HEK293 (cell line): ENCODE results near the gene UBE2E1.

Experiments used
- CTCF ChIA-PET: fragments of 350-600 bp; formaldehyde crosslinking; extraction: SDS; loops from one replicate; lab custom pipeline; 2021; ENCODE audit warnings: antibody characterized with exemption; lab: Yijun Ruan, JAX
- POLR2A ChIA-PET: fragments of 300-600 bp; formaldehyde crosslinking; extraction: SDS; loops from one replicate; lab custom pipeline; 2020; ENCODE audit warnings: antibody characterized with exemption, inconsistent platforms; lab: Yijun Ruan, JAX
- H3K27ac ChIP-seq: fragments of 200-500 bp; sonication (Bioruptor generic); 2 replicates; pipeline ENCODE4 v1.5.1; 2014; ENCODE audit warnings: low read depth, low read length, control low read depth, inconsistent platforms; ENCODE audit errors: extremely low read depth
- H3K36me3 ChIP-seq, 2 experiments: fragments of 200-500 bp in 1 of 2; sonication (Bioruptor generic) in 1 of 2; 1 replicate in 1 of 2; 2 replicates in 1 of 2; pipeline ENCODE4 v1.5.1; 2014 to 2017; ENCODE audit warnings: inconsistent platforms in 2 of 2, low read length in 2 of 2; ENCODE audit not compliant: control insufficient read depth in 2 of 2, insufficient read depth in 1 of 2
- H3K4me1 ChIP-seq: fragments of 200-500 bp; sonication (Bioruptor generic); 2 replicates; pipeline ENCODE4 v1.5.1; 2014; ENCODE audit warnings: mild to moderate bottlenecking, low read length, inconsistent platforms; ENCODE audit not compliant: control insufficient read depth, insufficient read depth
- H3K4me3 ChIP-seq: 2 replicates; pipeline ENCODE4 v1.5.1; 2011; ENCODE audit warnings: low read depth, mild to moderate bottlenecking, control low read depth, low read length, moderate library complexity
- H3K9me3 ChIP-seq: fragments of 200-500 bp; sonication (Bioruptor generic); 2 replicates; pipeline ENCODE4 v1.5.1; 2014; ENCODE audit warnings: low read depth, low read length, inconsistent platforms; ENCODE audit not compliant: control insufficient read depth, insufficient read depth
- GLIS1 ChIP-seq: fragments of 450-650 bp; formaldehyde crosslinking; IDR thresholded peaks from 2 replicates; pipeline ENCODE4 v1.5.1; 2016; ENCODE audit warnings: missing biosample characterization, missing genetic modification characterization
- KLF8 ChIP-seq: fragments of 450-650 bp; formaldehyde crosslinking; IDR thresholded peaks from 2 replicates; pipeline ENCODE4 v1.5.1; 2016; ENCODE audit warnings: missing biosample characterization, missing genetic modification characterization
- PRDM4 ChIP-seq: fragments of 450-650 bp; formaldehyde crosslinking; IDR thresholded peaks from 2 replicates; pipeline ENCODE4 v1.5.1; 2017; ENCODE audit warnings: missing biosample characterization, missing genetic modification characterization
- SCRT2 ChIP-seq: fragments of 450-650 bp; formaldehyde crosslinking; IDR thresholded peaks from 2 replicates; pipeline ENCODE4 v1.5.1; 2016; ENCODE audit warnings: missing biosample characterization, missing genetic modification characterization
- SP2 ChIP-seq: fragments of 450-650 bp; formaldehyde crosslinking; IDR thresholded peaks from 2 replicates; pipeline ENCODE4 v1.5.1; 2016; ENCODE audit warnings: missing biosample characterization, missing genetic modification characterization
- SP7 ChIP-seq: fragments of 450-650 bp; formaldehyde crosslinking; IDR thresholded peaks from 2 replicates; pipeline ENCODE4 v1.5.1; 2016; ENCODE audit warnings: missing biosample characterization, missing genetic modification characterization
- ZBTB20 ChIP-seq: fragments of 450-650 bp; formaldehyde crosslinking; IDR thresholded peaks from 2 replicates; pipeline ENCODE4 v1.5.1; 2016; ENCODE audit warnings: missing biosample characterization, missing genetic modification characterization
- ZBTB21 ChIP-seq: fragments of 450-650 bp; formaldehyde crosslinking; IDR thresholded peaks from 2 replicates; pipeline ENCODE4 v1.5.1; 2017; ENCODE audit warnings: missing biosample characterization, missing genetic modification characterization
- ZBTB48 ChIP-seq: fragments of 450-650 bp; formaldehyde crosslinking; IDR thresholded peaks from 2 replicates; pipeline ENCODE4 v1.5.1; 2016; ENCODE audit warnings: missing biosample characterization, missing genetic modification characterization
- ZFP41 ChIP-seq: fragments of 450-650 bp; formaldehyde crosslinking; IDR thresholded peaks from 2 replicates; pipeline ENCODE4 v1.5.1; 2016; ENCODE audit warnings: missing biosample characterization, missing genetic modification characterization, borderline replicate concordance
- ZNF26 ChIP-seq: fragments of 450-650 bp; formaldehyde crosslinking; IDR thresholded peaks from 2 replicates; pipeline ENCODE4 v1.5.1; 2016; ENCODE audit warnings: missing biosample characterization, missing genetic modification characterization
- ZNF311 ChIP-seq: fragments of 450-650 bp; formaldehyde crosslinking; IDR thresholded peaks from 2 replicates; pipeline ENCODE4 v1.5.1; 2017; ENCODE audit warnings: missing biosample characterization, missing genetic modification characterization, borderline replicate concordance
- ZNF362 ChIP-seq: fragments of 450-650 bp; formaldehyde crosslinking; IDR thresholded peaks from 2 replicates; pipeline ENCODE4 v1.5.1; 2016; ENCODE audit warnings: missing biosample characterization, missing genetic modification characterization
- ZNF366 ChIP-seq: fragments of 450-650 bp; formaldehyde crosslinking; conservative IDR thresholded peaks from 2 replicates; pipeline ENCODE4 v1.5.1; 2016; ENCODE audit warnings: missing biosample characterization, missing genetic modification characterization
- ZNF558 ChIP-seq: fragments of 450-650 bp; formaldehyde crosslinking; IDR thresholded peaks from 2 replicates; pipeline ENCODE4 v1.5.1; 2016; ENCODE audit warnings: missing biosample characterization, missing genetic modification characterization
- ZNF561 ChIP-seq: fragments of 450-650 bp; IDR thresholded peaks from 2 replicates; pipeline ENCODE4 v1.5.1; 2018; ENCODE audit warnings: missing biosample characterization, missing genetic modification characterization, borderline replicate concordance
- ZNF843 ChIP-seq: fragments of 450-650 bp; formaldehyde crosslinking; IDR thresholded peaks from 2 replicates; pipeline ENCODE4 v1.5.1; 2016; ENCODE audit warnings: missing biosample characterization, missing genetic modification characterization
- ZXDB ChIP-seq: fragments of 450-650 bp; formaldehyde crosslinking; IDR thresholded peaks from 2 replicates; pipeline ENCODE4 v1.5.1; 2016; ENCODE audit warnings: missing biosample characterization, missing genetic modification characterization
- TF ChIP-seq, protein P1 (sequence below): fragments of 450-650 bp; formaldehyde crosslinking; IDR thresholded peaks from 2 replicates; pipeline ENCODE4 v1.5.1; 2017; ENCODE audit warnings: missing biosample characterization, mild to moderate bottlenecking, missing genetic modification characterization, moderate library complexity
- TF ChIP-seq, protein P2 (sequence below): fragments of 450-650 bp; formaldehyde crosslinking; IDR thresholded peaks from 2 replicates; pipeline ENCODE4 v1.5.1; 2016; ENCODE audit warnings: missing biosample characterization, missing genetic modification characterization
- TF ChIP-seq, protein P3 (sequence below): fragments of 450-650 bp; formaldehyde crosslinking; IDR thresholded peaks from 2 replicates; pipeline ENCODE4 v1.5.1; 2016; ENCODE audit warnings: missing biosample characterization, missing genetic modification characterization, low read depth
- TF ChIP-seq, protein P4 (sequence below): fragments of 450-650 bp; formaldehyde crosslinking; IDR thresholded peaks from 2 replicates; pipeline ENCODE4 v1.5.1; 2016; ENCODE audit warnings: missing biosample characterization, missing genetic modification characterization, low read depth

Gene UBE2E1

DNA sequence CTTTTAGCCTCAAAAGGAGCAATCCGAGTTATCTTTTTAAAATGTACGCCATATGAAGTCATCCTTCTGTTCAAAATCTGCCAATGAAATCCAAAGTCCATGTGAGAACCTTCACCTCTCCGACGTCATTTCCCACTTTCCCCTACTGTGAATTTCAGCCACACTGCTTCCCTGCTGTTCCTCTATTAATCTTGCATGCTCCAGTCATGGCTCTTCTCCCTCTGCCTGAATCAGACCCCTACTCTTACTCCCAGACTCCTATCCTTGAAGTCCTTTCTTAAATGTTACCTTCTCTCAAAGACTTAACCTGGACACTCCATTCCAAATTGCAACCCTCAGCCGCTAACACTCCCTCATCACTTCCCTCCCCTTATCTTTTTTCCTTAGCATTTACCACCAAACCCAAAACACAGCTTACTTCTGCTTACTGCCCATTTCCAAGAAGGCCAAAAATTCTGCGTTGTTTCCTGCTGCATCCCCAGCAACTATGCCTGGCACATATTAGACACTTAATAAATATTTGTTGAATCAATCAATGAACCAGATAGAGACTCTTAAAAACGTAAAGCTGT, 109.9 kb downstream of the UBE2E1 start:
- H3K9me3 ChIP-seq, result no peaks in the 10 kb centered on the region
- CTCF ChIA-PET, result interaction anchor here (0.7 kb wide), 1 partner anchor 479 kb away, joined by 3 read pairs; no protein-coding TSS in a partner anchor
- peak overlapping the region; percentile 100 for H3K4me3 ChIP-seq
- peaks cover 7% of the 10 kb centered on the region for H3K4me1 ChIP-seq
- POLR2A ChIA-PET, result interaction anchor here (1.5 to 2.1 kb wide), 3 partner anchors 25 to 713 kb away, joined by 3 to 16 read pairs (median 8); partner anchors contain the start of gene UBE2E2
- H3K27ac ChIP-seq, result no peak overlapping the region
- peaks cover 6 to 39% of the 10 kb centered on the region in 2 experiments; a peak in 1 of 3 replicates for H3K36me3 ChIP-seq
- TF ChIP-seq ZNF26 (tag by site-specific recombination) (no peak), ZNF311 (tag by site-specific recombination) (peak; percentile 17; the same call in 1 of the 2 replicates), ZNF362 (tag by site-specific recombination) (0 out of 2 replicates have a peak, but pooled peaks have one; percentile 8), GLIS1 (peak; percentile 62), SP2 (tag by site-specific recombination) (peak; percentile 57), ZNF366 (tag by site-specific recombination) (peak; percentile 89), ZNF561 (tag by site-specific recombination) (no peak), ZBTB20 (peak; percentile 99), PRDM4 (tag by site-specific recombination) (0 out of 2 replicates have a peak, but pooled peaks have one; percentile 10), SCRT2 (tag by site-specific recombination) (no peak), ZBTB21 (tag by site-specific recombination) (peak; percentile 98), ZNF558 (tag by site-specific recombination) (0 out of 2 replicates have a peak, but pooled peaks have one; percentile 10), KLF8 (tag by site-specific recombination) (0 out of 2 replicates have a peak, but pooled peaks have one; percentile 26), ZFP41 (no peak), ZNF843 (tag by site-specific recombination) (peak; percentile 57; the same call in 1 of the 2 replicates), ZXDB (tag by site-specific recombination) (peak; percentile 45; the same call in 1 of the 2 replicates), ZBTB48 (tag by site-specific recombination) (peak; percentile 76), SP7 (tag by site-specific recombination) (peak; percentile 80)
- TF ChIP-seq, protein P1, sequence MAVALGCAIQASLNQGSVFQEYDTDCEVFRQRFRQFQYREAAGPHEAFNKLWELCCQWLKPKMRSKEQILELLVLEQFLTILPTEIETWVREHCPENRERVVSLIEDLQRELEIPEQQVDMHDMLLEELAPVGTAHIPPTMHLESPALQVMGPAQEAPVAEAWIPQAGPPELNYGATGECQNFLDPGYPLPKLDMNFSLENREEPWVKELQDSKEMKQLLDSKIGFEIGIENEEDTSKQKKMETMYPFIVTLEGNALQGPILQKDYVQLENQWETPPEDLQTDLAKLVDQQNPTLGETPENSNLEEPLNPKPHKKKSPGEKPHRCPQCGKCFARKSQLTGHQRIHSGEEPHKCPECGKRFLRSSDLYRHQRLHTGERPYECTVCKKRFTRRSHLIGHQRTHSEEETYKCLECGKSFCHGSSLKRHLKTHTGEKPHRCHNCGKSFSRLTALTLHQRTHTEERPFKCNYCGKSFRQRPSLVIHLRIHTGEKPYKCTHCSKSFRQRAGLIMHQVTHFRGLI (tag by site-specific recombination), result no peak
- TF ChIP-seq, protein P2, sequence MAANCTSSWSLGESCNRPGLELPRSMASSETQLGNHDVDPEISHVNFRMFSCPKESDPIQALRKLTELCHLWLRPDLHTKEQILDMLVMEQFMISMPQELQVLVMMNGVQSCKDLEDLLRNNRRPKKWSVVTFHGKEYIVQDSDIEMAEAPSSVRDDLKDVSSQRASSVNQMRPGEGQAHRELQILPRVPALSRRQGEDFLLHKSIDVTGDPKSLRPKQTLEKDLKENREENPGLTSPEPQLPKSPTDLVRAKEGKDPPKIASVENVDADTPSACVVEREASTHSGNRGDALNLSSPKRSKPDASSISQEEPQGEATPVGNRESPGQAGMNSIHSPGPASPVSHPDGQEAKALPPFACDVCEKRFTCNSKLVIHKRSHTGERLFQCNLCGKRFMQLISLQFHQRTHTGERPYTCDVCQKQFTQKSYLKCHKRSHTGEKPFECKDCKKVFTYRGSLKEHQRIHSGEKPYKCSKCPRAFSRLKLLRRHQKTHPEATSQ (tag by site-specific recombination), result no peak
- TF ChIP-seq, protein P3, sequence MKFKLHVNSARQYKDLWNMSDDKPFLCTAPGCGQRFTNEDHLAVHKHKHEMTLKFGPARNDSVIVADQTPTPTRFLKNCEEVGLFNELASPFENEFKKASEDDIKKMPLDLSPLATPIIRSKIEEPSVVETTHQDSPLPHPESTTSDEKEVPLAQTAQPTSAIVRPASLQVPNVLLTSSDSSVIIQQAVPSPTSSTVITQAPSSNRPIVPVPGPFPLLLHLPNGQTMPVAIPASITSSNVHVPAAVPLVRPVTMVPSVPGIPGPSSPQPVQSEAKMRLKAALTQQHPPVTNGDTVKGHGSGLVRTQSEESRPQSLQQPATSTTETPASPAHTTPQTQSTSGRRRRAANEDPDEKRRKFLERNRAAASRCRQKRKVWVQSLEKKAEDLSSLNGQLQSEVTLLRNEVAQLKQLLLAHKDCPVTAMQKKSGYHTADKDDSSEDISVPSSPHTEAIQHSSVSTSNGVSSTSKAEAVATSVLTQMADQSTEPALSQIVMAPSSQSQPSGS (tag by site-specific recombination), result peak; percentile 93
- TF ChIP-seq, protein P4, sequence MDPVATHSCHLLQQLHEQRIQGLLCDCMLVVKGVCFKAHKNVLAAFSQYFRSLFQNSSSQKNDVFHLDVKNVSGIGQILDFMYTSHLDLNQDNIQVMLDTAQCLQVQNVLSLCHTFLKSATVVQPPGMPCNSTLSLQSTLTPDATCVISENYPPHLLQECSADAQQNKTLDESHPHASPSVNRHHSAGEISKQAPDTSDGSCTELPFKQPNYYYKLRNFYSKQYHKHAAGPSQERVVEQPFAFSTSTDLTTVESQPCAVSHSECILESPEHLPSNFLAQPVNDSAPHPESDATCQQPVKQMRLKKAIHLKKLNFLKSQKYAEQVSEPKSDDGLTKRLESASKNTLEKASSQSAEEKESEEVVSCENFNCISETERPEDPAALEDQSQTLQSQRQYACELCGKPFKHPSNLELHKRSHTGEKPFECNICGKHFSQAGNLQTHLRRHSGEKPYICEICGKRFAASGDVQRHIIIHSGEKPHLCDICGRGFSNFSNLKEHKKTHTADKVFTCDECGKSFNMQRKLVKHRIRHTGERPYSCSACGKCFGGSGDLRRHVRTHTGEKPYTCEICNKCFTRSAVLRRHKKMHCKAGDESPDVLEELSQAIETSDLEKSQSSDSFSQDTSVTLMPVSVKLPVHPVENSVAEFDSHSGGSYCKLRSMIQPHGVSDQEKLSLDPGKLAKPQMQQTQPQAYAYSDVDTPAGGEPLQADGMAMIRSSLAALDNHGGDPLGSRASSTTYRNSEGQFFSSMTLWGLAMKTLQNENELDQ, result no peak
